ENCODE measurements around the gene KCNN4.
"Not testable (repeated sequence)": the region's sequence is repeated elsewhere in the genome, so short reads cannot be mapped to it uniquely, and the experiment has no call there.

DNA sequence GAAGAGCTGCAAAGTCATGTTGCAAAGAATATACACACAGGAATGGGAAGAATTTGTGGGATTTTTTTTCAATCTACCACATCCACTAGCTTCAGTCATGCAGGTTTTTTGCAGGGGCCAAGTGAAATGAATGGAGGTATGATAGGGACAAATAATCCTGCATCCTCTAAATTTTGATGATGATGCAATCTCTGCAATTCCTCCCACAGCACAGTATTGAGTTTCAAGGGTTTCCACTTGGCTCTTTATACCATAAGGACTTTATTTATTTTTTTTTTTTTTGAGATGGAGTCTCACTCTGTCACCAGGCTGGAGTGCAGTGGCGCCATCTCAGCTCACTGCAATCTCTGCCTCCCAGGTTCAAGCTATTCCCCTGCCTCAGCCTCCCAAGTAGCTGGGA, 36.7 kb upstream of the KCNN4 start:
- not testable (repeated sequence) for TF ChIP-seq POLR2A, POLR2AphosphoS5 (IDR thresholded peaks at IDR 0.05; ENCODE audit: low read depth, low read length)
